ENCODE data around the gene SNRNP48. TPM values are rescaled to one million over a fixed set of nuclear protein-coding genes. Genes with fewer than 3 reads are reported as not detected.

The SNRNP48 gene
- total RNA-seq, 4 donors from 2014 or later: 14.3 to 16.6 (median 15.3) TPM

DNA sequence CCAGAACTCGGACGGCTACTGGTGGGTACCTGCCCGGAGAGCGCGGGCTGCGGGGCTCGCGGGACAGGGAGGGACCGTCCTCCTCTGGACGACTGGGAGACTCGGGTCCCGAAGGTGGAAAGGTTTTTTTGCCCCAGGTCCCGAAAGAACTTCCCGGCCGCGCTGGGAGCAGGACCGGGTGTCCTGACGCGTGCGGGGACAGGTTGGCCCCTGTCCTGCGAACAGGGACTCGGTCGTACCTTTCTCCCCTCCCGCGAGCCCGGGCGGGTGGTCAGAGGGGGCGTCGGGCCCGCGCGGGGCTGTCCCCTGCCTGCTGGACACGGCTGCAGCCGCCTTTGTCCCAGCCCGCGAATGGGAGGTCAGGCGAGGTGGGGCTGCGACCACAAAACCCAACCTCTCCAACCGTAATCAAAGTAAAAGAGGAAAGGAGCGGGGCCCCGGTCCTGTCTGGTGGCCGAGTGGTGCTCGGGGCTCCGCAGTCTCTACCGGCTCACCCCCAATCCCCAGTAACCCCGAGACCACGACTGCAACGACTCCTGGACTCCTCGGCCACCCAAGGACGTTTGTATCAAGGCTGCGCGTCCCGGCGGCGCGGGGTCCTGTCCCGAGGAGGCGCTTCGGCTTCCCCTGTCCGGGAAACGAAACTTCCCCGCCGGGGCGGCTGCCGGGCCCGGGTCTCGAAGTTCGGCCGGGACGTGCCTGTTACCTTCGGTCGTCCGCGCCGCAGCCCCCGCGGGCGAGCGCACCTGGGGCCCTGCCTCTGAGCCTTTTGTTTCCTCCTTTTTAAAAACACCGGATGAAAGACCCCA, 47.7 kb upstream of the SNRNP48 start:
- no peak for TF ChIP-seq POLR2A (IDR thresholded peaks at IDR 0.05)
- TF ChIP-seq, protein P1, sequence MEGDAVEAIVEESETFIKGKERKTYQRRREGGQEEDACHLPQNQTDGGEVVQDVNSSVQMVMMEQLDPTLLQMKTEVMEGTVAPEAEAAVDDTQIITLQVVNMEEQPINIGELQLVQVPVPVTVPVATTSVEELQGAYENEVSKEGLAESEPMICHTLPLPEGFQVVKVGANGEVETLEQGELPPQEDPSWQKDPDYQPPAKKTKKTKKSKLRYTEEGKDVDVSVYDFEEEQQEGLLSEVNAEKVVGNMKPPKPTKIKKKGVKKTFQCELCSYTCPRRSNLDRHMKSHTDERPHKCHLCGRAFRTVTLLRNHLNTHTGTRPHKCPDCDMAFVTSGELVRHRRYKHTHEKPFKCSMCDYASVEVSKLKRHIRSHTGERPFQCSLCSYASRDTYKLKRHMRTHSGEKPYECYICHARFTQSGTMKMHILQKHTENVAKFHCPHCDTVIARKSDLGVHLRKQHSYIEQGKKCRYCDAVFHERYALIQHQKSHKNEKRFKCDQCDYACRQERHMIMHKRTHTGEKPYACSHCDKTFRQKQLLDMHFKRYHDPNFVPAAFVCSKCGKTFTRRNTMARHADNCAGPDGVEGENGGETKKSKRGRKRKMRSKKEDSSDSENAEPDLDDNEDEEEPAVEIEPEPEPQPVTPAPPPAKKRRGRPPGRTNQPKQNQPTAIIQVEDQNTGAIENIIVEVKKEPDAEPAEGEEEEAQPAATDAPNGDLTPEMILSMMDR (IDR thresholded peaks at IDR 0.05 in 4 of 5, conservative IDR thresholded peaks at IDR 0.05 in 1 of 5): no peak
- intact Hi-C loops (cut with DNase I; ENCODE audit: low total_unique reads): no loop called here
- ATAC-seq (no peak), DNase-seq (no peak)
- Histone ChIP-seq H3K27me3 (peaks cover 39 to 78% (median 57%) of the 10 kb centered on the region in 3 donors), H3K4me1 (peaks cover 5 to 7% of the 10 kb centered on the region in 2 donors), H3K27ac (no peak overlapping the region), H3K36me3 (no peaks in the 10 kb centered on the region), H3K4me3 (peak overlapping the region; percentile 52 to 59 (median 58)), H3K9me3 (no peaks in the 10 kb centered on the region)
- in situ Hi-C loops (cut with MboI; ENCODE audit: low sequenced_read_pairs in 4 of 4): no loop called here

DNA sequence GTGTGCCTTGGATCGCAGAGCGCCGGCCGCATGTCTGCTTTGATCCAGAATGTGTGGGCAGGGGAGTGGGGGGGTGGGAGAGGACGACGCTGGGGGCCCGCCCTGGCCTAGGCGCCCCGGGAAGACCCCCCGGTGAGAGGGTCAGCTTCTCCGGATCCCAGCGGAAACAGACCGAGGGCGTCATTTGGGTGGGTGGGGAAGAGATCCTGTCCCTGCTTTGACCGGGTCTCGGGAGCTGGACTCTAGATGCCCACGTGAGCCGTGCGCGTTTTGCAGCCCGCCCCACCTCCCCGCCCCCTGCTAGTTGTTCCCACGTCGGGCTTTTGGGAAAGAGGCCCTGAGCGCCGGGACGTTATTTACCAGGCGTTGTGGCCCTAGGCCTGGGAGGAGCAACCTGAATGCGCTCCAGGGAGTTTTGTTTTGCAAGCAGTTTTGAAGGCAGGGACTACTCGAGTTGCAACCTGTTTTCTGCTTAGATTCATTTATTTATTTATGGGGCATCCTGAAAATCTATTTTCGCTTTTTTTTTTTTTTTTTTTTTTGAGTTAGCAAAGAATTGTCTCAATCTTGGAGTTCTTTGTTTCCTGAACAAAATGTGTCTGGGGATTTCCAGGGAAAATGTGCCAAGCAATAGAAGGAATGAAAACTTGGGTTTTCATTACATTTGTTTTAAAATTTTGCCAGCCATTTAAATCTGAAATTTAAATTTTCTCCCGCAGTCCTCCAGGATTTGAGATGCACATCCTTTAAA, 46.9 kb upstream of the SNRNP48 start:
- H3K27me3 ChIP-seq: peaks cover 37 to 76% (median 52%) of the 10 kb centered on the region in 3 donors
- H3K36me3 ChIP-seq: no peaks in the 10 kb centered on the region
- H3K4me3 ChIP-seq: peak overlapping the region; percentile 52 to 59 (median 58)
- in situ Hi-C loops (cut with MboI; ENCODE audit: low sequenced_read_pairs in 4 of 4) (no loop called here), intact Hi-C loops (cut with DNase I; ENCODE audit: low total_unique reads) (no loop called here)
- DNase-seq: no peak
- TF ChIP-seq, protein P1 (IDR thresholded peaks at IDR 0.05 in 4 of 5, conservative IDR thresholded peaks at IDR 0.05 in 1 of 5): no peak
- TF ChIP-seq POLR2A (IDR thresholded peaks at IDR 0.05): no peak
- ATAC-seq: no peak
- H3K9me3 ChIP-seq: no peaks in the 10 kb centered on the region
- no peak overlapping the region for H3K27ac ChIP-seq
- peaks cover 5 to 7% of the 10 kb centered on the region in 2 donors for H3K4me1 ChIP-seq

DNA sequence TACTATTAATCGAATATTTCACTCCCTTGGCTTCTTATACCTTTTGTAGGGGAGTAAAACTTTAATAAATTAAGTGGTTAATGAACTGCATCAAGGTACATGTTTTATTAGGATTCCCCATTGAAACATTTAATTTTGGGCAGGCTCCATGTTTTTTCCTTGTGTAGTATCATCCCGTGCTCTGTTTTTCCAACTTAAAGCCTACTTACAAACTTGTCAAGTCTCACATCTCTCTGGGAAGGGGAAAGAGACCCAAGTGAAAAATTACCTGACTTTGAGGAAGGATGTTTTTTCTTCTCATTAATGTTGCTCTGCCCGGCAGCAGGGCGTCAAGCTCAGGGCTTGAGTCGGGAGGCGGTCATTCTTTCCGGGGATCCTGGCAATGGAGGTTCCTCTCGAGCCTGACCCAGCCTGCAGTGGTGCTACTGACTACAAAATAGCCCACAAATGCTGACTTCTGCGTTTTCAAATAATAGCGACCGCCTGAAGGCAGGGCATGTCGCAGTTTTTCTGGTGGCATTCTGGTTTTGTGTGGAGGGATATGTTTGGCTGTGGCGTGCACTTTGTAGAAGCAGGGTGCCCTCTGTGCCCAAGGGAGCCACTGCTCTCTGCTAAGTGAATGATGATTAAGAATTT, 46.1 kb upstream of the SNRNP48 start:
- TF ChIP-seq POLR2A (IDR thresholded peaks at IDR 0.05): no peak
- TF ChIP-seq, protein P1 (IDR thresholded peaks at IDR 0.05 in 4 of 5, conservative IDR thresholded peaks at IDR 0.05 in 1 of 5): no peak
- Histone ChIP-seq H3K9me3 (no peaks in the 10 kb centered on the region), H3K4me1 (peaks cover 5 to 7% of the 10 kb centered on the region in 2 donors), H3K27me3 (peaks cover 41 to 73% (median 46%) of the 10 kb centered on the region in 3 donors), H3K36me3 (no peaks in the 10 kb centered on the region), H3K27ac (no peak overlapping the region), H3K4me3 (no peak overlapping the region)
- DNase-seq: no peak
- intact Hi-C loops (cut with DNase I; ENCODE audit: low total_unique reads): no loop called here
- ATAC-seq: no peak
- in situ Hi-C loops (cut with MboI; ENCODE audit: low sequenced_read_pairs in 4 of 4): no loop called here

DNA sequence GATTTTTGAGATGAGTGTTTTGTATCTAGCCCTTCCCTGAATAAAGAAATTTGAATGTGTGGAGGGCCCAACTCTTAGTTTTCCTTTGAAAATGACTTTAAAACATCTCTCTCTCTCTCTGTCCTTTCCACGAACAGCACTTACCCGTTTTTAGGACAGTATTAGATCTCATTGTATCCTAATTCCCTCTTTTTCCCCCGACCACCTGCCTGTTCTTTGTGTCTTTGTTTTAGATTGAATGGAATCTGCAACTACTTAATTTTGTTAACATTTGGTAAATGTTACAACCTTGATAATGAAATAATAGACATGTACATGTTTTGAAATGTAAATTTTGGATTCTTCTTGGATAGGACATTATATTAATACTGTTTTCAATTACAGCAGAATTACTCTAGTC, 45.4 kb upstream of the SNRNP48 start:
- Histone ChIP-seq H3K9me3 (no peaks in the 10 kb centered on the region), H3K27ac (no peak overlapping the region), H3K27me3 (peaks cover 37 to 67% (median 43%) of the 10 kb centered on the region in 3 donors), H3K4me1 (peaks cover 5 to 7% of the 10 kb centered on the region in 2 donors), H3K36me3 (no peaks in the 10 kb centered on the region), H3K4me3 (no peak overlapping the region)
- in situ Hi-C loops (cut with MboI; ENCODE audit: low sequenced_read_pairs in 4 of 4): no loop called here
- intact Hi-C loops (cut with DNase I; ENCODE audit: low total_unique reads): no loop called here
- ATAC-seq (no peak), DNase-seq (no peak)
- no peak for TF ChIP-seq POLR2A (IDR thresholded peaks at IDR 0.05)
- TF ChIP-seq, protein P1 (IDR thresholded peaks at IDR 0.05 in 4 of 5, conservative IDR thresholded peaks at IDR 0.05 in 1 of 5): no peak

Data from gastrocnemius medialis (tissue), 4 donors.